ENCODE data around the gene CCDC122. TPM values are rescaled to one million over a fixed set of nuclear protein-coding genes. Genes with fewer than 3 reads are reported as not detected.

Gene CCDC122
- polyA plus RNA-seq, 4 donors, result 0.81 to 13.0 (median 6.1) TPM

DNA sequence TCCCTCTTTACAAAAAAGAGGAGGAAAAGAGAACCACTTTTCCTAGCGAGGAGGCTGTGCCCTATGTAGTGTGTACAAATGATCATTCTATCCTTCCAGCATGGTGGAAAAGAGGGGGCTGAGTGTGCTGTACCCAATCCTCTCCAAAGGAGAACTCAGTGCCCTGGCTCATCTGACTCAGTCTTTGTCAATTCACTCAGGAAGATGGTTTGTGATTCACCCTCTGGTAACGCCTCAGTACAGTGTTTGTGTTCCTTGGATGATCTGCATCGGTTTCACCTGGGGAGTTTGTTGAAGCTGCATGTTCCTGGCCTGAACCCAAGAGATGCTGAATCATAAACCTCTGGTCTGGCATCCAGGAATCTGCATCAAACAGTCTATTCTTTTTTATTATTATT lies 74.5 kb downstream of the CCDC122 start:
- Histone ChIP-seq H3K27me3 (ENCODE audit: control insufficient read depth in 3 of 3, insufficient read depth in 3 of 3, low read length in 3 of 3) (peaks cover 0 to 2% (median 0%) of the 10 kb centered on the region in 3 donors), H3K9me3 (ENCODE audit: control insufficient read depth in 2 of 2, insufficient read depth in 1 of 2, low read depth in 1 of 2, low read length in 1 of 2) (no peaks in the 10 kb centered on the region), H3K27ac (ENCODE audit: low read depth in 1 of 3, low read length in 2 of 3) (no peak overlapping the region), H3K4me3 (ENCODE audit: low read depth in 1 of 3, low read length in 3 of 3) (no peak overlapping the region), H3K36me3 (ENCODE audit: control insufficient read depth in 3 of 3, insufficient read depth in 2 of 3, low read depth in 1 of 3, low read length in 3 of 3) (no peaks in the 10 kb centered on the region), H3K4me1 (ENCODE audit: control insufficient read depth in 3 of 3, insufficient read depth in 2 of 3, low read depth in 1 of 3, low read length in 2 of 3) (no peaks in the 10 kb centered on the region)
- no peak for DNase-seq
- WGBS, 3 donors, result 23 to 41% (median 28%) methylated on average over 3 of the region's 3 CpGs
- FAIRE-seq, result no peak

DNA sequence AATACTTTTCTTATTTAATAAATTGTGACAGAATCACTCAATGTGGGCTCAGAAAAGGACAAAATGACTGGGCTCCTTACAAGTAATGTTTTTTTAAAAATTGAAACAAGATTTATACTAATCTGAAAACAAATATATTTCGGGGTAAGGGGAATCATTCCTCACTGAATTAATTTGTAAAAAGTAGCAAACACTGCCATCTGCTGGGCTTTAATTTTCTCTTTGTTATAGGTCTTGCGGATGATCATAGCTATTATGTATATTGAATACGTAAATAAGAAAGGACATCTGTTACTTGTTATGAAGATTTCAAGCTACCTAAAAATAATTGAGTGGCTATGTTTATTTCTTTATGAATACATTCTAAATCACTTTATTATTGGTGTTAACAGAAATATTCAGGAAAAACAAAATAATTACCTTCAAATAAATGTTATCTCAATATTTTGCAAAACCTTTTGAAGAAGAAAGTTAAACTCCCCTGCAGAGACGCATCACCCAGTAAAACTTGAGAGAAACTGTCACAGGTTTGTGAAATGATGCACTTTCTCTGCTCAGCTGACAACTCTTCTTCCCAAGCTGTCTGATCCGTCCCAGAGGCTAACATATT lies 75.0 kb downstream of the CCDC122 start:
- H3K27ac ChIP-seq (ENCODE audit: low read depth in 1 of 3, low read length in 2 of 3), result no peak overlapping the region
- FAIRE-seq, result peak; percentile 95

DNA sequence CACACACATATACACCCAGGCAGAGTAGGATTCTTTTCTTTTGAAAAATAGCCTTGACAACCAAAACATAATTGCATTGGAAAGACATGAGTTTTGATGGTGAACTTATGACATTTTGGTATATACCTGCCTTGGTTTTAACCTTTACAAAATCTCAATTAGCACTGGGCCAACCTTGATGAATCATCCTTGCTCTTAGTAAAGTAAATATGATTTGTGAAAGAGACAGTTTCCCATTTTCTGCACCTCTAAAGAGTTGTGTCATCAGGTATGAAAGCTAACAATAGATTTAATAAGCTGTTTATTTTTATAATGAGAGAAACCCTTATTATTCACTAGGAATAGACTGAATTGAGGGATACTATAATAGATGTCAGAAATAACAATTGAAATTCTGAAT lies 77.0 kb downstream of the CCDC122 start:
- Histone ChIP-seq H3K9me3 (ENCODE audit: control insufficient read depth in 2 of 2, insufficient read depth in 1 of 2, low read depth in 1 of 2, low read length in 1 of 2) (no peaks in the 10 kb centered on the region), H3K36me3 (ENCODE audit: control insufficient read depth in 3 of 3, insufficient read depth in 2 of 3, low read depth in 1 of 3, low read length in 3 of 3) (no peaks in the 10 kb centered on the region), H3K27me3 (ENCODE audit: control insufficient read depth in 3 of 3, insufficient read depth in 3 of 3, low read length in 3 of 3) (no peaks in the 10 kb centered on the region), H3K4me1 (ENCODE audit: control insufficient read depth in 3 of 3, insufficient read depth in 2 of 3, low read depth in 1 of 3, low read length in 2 of 3) (no peaks in the 10 kb centered on the region), H3K4me3 (ENCODE audit: low read depth in 1 of 3, low read length in 3 of 3) (no peak overlapping the region), H3K27ac (ENCODE audit: low read depth in 1 of 3, low read length in 2 of 3) (no peak overlapping the region)
- FAIRE-seq (no peak), DNase-seq (no peak)

More for the DNA sequence above, 75.0 kb downstream of the CCDC122 start:
- Histone ChIP-seq H3K4me1 (ENCODE audit: control insufficient read depth in 3 of 3, insufficient read depth in 2 of 3, low read depth in 1 of 3, low read length in 2 of 3) (no peaks in the 10 kb centered on the region), H3K36me3 (ENCODE audit: control insufficient read depth in 3 of 3, insufficient read depth in 2 of 3, low read depth in 1 of 3, low read length in 3 of 3) (no peaks in the 10 kb centered on the region), H3K27me3 (ENCODE audit: control insufficient read depth in 3 of 3, insufficient read depth in 3 of 3, low read length in 3 of 3) (peaks cover 0 to 2% (median 0%) of the 10 kb centered on the region in 3 donors), H3K4me3 (ENCODE audit: low read depth in 1 of 3, low read length in 3 of 3) (no peak overlapping the region), H3K9me3 (ENCODE audit: control insufficient read depth in 2 of 2, insufficient read depth in 1 of 2, low read depth in 1 of 2, low read length in 1 of 2) (no peaks in the 10 kb centered on the region)
- 16 to 25% (median 17%) methylated on average over 5 of the region's 5 CpGs for WGBS, 3 donors
- peak; percentile 61 to 67 for DNase-seq

GRCh38 chr13:43800828-43801227 lies 78.7 kb downstream of the CCDC122 start:
- DNase-seq (no peak), FAIRE-seq (no peak)
- no peaks in the 10 kb centered on the region for H3K4me1 ChIP-seq (ENCODE audit: control insufficient read depth in 3 of 3, insufficient read depth in 2 of 3, low read depth in 1 of 3, low read length in 2 of 3)
- no peak overlapping the region for H3K27ac ChIP-seq (ENCODE audit: low read depth in 1 of 3, low read length in 2 of 3)
- H3K9me3 ChIP-seq (ENCODE audit: control insufficient read depth in 2 of 2, insufficient read depth in 1 of 2, low read depth in 1 of 2, low read length in 1 of 2), result no peaks in the 10 kb centered on the region
- no peaks in the 10 kb centered on the region for H3K36me3 ChIP-seq (ENCODE audit: control insufficient read depth in 3 of 3, insufficient read depth in 2 of 3, low read depth in 1 of 3, low read length in 3 of 3)
- 64 to 85% (median 72%) methylated on average over 3 of the region's 3 CpGs for WGBS, 3 donors
- H3K4me3 ChIP-seq (ENCODE audit: low read depth in 1 of 3, low read length in 3 of 3), result no peak overlapping the region
- no peaks in the 10 kb centered on the region for H3K27me3 ChIP-seq (ENCODE audit: control insufficient read depth in 3 of 3, insufficient read depth in 3 of 3, low read length in 3 of 3)

DNA sequence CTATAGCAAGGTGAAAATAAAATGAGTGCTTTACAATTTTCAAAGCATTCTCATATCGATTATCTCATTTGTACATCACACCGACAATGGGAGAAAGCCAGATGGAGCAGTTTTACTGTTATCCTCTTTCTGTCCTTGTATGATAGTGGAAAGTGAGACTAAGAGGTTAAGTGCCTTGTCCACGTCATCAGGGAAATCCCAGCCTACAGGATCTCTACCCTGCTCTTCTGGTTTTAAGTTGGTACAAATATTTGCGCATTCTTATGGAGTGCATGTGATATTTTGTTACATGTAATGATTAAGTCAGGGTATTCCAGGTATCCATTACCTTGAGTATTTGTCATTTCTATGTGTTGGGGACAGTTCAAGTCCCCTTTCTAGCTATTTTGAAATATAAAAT lies 80.3 kb downstream of the CCDC122 start:
- H3K4me3 ChIP-seq (ENCODE audit: low read depth in 1 of 3, low read length in 3 of 3), result no peak overlapping the region
- FAIRE-seq (no peak), DNase-seq (no peak)
- no peaks in the 10 kb centered on the region for H3K36me3 ChIP-seq (ENCODE audit: control insufficient read depth in 3 of 3, insufficient read depth in 2 of 3, low read depth in 1 of 3, low read length in 3 of 3)
- H3K27me3 ChIP-seq (ENCODE audit: control insufficient read depth in 3 of 3, insufficient read depth in 3 of 3, low read length in 3 of 3), result no peaks in the 10 kb centered on the region
- H3K9me3 ChIP-seq (ENCODE audit: control insufficient read depth in 2 of 2, insufficient read depth in 1 of 2, low read depth in 1 of 2, low read length in 1 of 2), result no peaks in the 10 kb centered on the region
- H3K27ac ChIP-seq (ENCODE audit: low read depth in 1 of 3, low read length in 2 of 3), result no peak overlapping the region
- no peaks in the 10 kb centered on the region for H3K4me1 ChIP-seq (ENCODE audit: control insufficient read depth in 3 of 3, insufficient read depth in 2 of 3, low read depth in 1 of 3, low read length in 2 of 3)
- 61 to 72% (median 71%) methylated on average over 4 of the region's 4 CpGs for WGBS, 3 donors

DNA sequence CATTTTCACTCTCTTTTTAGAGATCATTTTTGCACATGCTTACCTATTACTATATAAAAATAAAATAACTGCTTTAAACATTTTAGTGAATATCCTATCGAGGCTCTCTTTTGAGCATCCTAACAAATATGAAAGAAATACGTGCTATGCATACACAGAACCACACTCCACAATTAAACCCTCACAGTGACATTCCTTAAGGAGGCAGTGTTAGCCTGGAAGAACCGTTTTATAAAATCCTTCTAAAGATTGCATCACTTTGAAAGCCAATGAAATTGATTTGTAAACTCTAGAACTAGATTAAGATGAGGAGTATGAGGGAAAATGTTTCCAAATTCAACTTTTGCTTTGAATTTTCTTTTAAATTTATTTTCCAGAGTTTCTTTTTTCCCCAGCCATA lies 81.7 kb downstream of the CCDC122 start:
- H3K27me3 ChIP-seq (ENCODE audit: control insufficient read depth in 3 of 3, insufficient read depth in 3 of 3, low read length in 3 of 3), result no peaks in the 10 kb centered on the region
- no peaks in the 10 kb centered on the region for H3K36me3 ChIP-seq (ENCODE audit: control insufficient read depth in 3 of 3, insufficient read depth in 2 of 3, low read depth in 1 of 3, low read length in 3 of 3)
- no peaks in the 10 kb centered on the region for H3K9me3 ChIP-seq (ENCODE audit: control insufficient read depth in 2 of 2, insufficient read depth in 1 of 2, low read depth in 1 of 2, low read length in 1 of 2)
- no peak overlapping the region for H3K27ac ChIP-seq (ENCODE audit: low read depth in 1 of 3, low read length in 2 of 3)
- no peaks in the 10 kb centered on the region for H3K4me1 ChIP-seq (ENCODE audit: control insufficient read depth in 3 of 3, insufficient read depth in 2 of 3, low read depth in 1 of 3, low read length in 2 of 3)
- WGBS, 3 donors, result 52 to 62% (median 56%) methylated on average over 3 of the region's 3 CpGs
- DNase-seq (no peak), FAIRE-seq (no peak)
- H3K4me3 ChIP-seq (ENCODE audit: low read depth in 1 of 3, low read length in 3 of 3), result no peak overlapping the region

- Histone ChIP-seq H3K36me3 (ENCODE audit: control insufficient read depth in 3 of 3, insufficient read depth in 2 of 3, low read depth in 1 of 3, low read length in 3 of 3) (no peaks in the 10 kb centered on the region), H3K27me3 (ENCODE audit: control insufficient read depth in 3 of 3, insufficient read depth in 3 of 3, low read length in 3 of 3) (no peaks in the 10 kb centered on the region), H3K4me1 (ENCODE audit: control insufficient read depth in 3 of 3, insufficient read depth in 2 of 3, low read depth in 1 of 3, low read length in 2 of 3) (no peaks in the 10 kb centered on the region), H3K4me3 (ENCODE audit: low read depth in 1 of 3, low read length in 3 of 3) (no peak overlapping the region), H3K9me3 (ENCODE audit: control insufficient read depth in 2 of 2, insufficient read depth in 1 of 2, low read depth in 1 of 2, low read length in 1 of 2) (no peaks in the 10 kb centered on the region), H3K27ac (ENCODE audit: low read depth in 1 of 3, low read length in 2 of 3) (no peak overlapping the region)
- DNase-seq (no peak), FAIRE-seq (no peak)
- WGBS, 3 donors, result 71 to 79% (median 74%) methylated on average over 1 of the region's 1 CpG
These were observed 82.4 kb downstream of the CCDC122 start for GRCh38 chr13:43797159-43797558.

DNA sequence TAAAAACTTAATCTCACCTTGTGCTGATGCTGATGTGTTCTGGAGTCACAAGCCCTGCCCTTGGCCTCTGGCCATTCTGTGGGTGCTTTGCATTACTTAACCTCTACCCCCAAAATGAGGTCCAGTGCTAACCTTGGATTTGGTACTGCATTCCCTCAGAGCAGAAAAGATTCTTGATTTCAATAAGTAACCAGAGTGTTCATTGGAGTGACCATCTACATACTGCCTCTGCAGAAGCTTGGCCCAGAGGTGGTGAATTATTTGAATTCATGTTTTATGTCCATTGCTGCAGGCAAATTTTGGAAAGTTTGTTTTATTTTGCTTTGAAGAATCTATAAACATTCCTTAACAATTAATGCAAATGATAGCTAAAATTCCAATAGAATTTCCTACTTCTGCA lies 85.1 kb downstream of the CCDC122 start:
- H3K27me3 ChIP-seq (ENCODE audit: control insufficient read depth in 3 of 3, insufficient read depth in 3 of 3, low read length in 3 of 3), result no peaks in the 10 kb centered on the region
- no peak for DNase-seq
- no peaks in the 10 kb centered on the region for H3K36me3 ChIP-seq (ENCODE audit: control insufficient read depth in 3 of 3, insufficient read depth in 2 of 3, low read depth in 1 of 3, low read length in 3 of 3)
- no peaks in the 10 kb centered on the region for H3K9me3 ChIP-seq (ENCODE audit: control insufficient read depth in 2 of 2, insufficient read depth in 1 of 2, low read depth in 1 of 2, low read length in 1 of 2)
- no peak for FAIRE-seq
- no peak overlapping the region for H3K4me3 ChIP-seq (ENCODE audit: low read depth in 1 of 3, low read length in 3 of 3)
- no peaks in the 10 kb centered on the region for H3K4me1 ChIP-seq (ENCODE audit: control insufficient read depth in 3 of 3, insufficient read depth in 2 of 3, low read depth in 1 of 3, low read length in 2 of 3)
- H3K27ac ChIP-seq (ENCODE audit: low read depth in 1 of 3, low read length in 2 of 3), result no peak overlapping the region

All from small intestine (tissue), 7 donors.